ENCODE measurements around the gene LEP. TPM values are rescaled to one million over a fixed set of nuclear protein-coding genes. Genes with fewer than 3 reads are reported as not detected.
"Not testable (repeated sequence)": the region's sequence is repeated elsewhere in the genome, so short reads cannot be mapped to it uniquely, and the experiment has no call there.

Gene LEP
- total and polyA plus RNA-seq, 2 donors from 2014 or later = not detected

DNA sequence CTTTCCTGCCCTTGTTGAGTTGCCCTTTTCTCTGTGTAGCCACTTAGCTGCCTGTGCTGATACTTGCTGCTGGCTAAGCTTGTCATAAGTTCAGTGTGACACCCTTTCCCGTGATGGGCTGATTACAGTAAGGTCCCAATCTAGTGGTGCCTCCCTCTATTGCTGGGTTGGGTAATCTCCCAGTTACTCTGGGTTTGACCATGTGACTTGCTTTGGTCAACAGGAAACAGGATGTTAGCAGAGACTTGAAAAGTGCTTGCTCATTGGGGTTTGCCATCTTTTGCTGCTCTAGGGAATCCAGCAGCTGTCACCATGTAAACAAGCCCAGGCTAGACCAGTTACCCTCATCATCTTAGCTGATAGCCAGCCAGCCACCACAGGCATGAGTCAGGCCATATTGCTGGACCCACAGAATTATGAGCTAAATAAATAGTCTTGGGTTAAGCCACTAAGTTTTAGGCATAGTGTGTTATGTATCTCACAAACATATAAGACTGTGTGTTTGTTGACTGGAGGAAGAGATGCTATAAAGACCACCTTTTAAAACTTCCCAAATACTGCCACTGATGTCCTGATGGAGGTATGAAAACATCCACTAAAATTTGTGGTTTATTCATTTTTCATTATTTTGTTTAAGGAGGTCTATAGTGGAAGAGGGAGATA is 4.0 kb upstream of the LEP start:
- Histone ChIP-seq H3K9me3 (ENCODE audit: control insufficient read depth in 2 of 3, insufficient read depth in 1 of 3, low read length in 3 of 3) (no peaks in the 10 kb centered on the region), H3K9ac (ENCODE audit: low read length in 3 of 3) (no peak overlapping the region), H3K36me3 (ENCODE audit: control insufficient read depth in 2 of 3, insufficient read depth in 3 of 3, low read length in 3 of 3) (no peaks in the 10 kb centered on the region), H3K27ac (ENCODE audit: low read depth in 2 of 2, low read length in 2 of 2) (no peak overlapping the region), H3K4me3 (ENCODE audit: low read length in 3 of 3) (no peak overlapping the region), H3K4me1 (ENCODE audit: control insufficient read depth in 2 of 3, insufficient read depth in 2 of 3, low read depth in 1 of 3, low read length in 3 of 3) (no peaks in the 10 kb centered on the region), H3K27me3 (ENCODE audit: control insufficient read depth, insufficient read depth, low read length) (peaks cover 7% of the 10 kb centered on the region)
- TF ChIP-seq, protein P1, sequence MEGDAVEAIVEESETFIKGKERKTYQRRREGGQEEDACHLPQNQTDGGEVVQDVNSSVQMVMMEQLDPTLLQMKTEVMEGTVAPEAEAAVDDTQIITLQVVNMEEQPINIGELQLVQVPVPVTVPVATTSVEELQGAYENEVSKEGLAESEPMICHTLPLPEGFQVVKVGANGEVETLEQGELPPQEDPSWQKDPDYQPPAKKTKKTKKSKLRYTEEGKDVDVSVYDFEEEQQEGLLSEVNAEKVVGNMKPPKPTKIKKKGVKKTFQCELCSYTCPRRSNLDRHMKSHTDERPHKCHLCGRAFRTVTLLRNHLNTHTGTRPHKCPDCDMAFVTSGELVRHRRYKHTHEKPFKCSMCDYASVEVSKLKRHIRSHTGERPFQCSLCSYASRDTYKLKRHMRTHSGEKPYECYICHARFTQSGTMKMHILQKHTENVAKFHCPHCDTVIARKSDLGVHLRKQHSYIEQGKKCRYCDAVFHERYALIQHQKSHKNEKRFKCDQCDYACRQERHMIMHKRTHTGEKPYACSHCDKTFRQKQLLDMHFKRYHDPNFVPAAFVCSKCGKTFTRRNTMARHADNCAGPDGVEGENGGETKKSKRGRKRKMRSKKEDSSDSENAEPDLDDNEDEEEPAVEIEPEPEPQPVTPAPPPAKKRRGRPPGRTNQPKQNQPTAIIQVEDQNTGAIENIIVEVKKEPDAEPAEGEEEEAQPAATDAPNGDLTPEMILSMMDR (IDR thresholded peaks at IDR 0.05; ENCODE audit: borderline replicate concordance, extremely low read depth, insufficient read depth) = no peak
- intact Hi-C loops (cut with DNase I) = no loop called here
- no peak for FAIRE-seq
- DNase-seq = no peak

DNA sequence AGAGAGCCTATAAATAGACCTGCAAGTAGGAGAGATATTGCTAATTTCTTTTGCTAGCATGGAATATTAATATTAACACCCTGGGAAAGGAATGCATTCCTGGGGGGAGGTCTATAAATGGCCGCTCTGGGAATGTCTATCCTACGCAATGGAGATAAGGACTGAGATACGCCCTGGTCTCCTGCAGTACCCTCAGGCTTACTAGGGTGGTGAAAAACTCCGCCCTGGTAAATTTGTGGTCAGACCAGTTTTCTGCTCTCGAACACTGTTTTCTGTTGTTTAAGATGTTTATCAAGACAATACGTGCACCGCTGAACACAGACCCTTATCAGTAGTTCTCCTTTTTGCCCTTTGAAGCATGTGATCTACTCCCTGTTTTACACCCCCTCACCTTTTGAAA is 1.9 kb upstream of the LEP start:
- intact Hi-C loops (cut with DNase I); H3K27me3 ChIP-seq (ENCODE audit: control insufficient read depth, insufficient read depth, low read length); DNase-seq; H3K27ac ChIP-seq (ENCODE audit: low read depth in 2 of 2, low read length in 2 of 2); H3K4me3 ChIP-seq (ENCODE audit: low read length in 3 of 3); FAIRE-seq; H3K9me3 ChIP-seq (ENCODE audit: control insufficient read depth in 2 of 3, insufficient read depth in 1 of 3, low read length in 3 of 3); H3K36me3 ChIP-seq (ENCODE audit: control insufficient read depth in 2 of 3, insufficient read depth in 3 of 3, low read length in 3 of 3); H3K4me1 ChIP-seq (ENCODE audit: control insufficient read depth in 2 of 3, insufficient read depth in 2 of 3, low read depth in 1 of 3, low read length in 3 of 3); H3K9ac ChIP-seq (ENCODE audit: low read length in 3 of 3): not testable (repeated sequence)

DNA sequence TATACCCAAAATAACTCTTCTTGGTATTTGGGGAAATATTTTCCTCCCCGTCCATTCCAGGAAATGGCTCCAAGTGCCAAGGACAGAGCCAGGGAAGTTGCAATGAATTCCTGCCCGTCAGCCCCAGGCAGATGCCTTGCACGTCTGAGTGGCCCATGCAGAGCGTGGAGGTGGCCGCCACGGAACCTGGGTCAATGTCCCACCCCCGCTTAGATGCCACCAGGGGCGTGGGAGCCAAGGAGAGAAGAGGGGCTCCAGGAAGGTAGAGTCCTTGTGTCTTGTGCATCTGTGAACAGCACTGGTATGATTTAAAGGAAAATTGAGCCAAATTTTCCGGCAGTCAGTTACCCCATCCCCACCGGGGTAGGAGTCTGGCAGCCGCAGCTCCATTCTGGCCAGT is 1.6 kb downstream of the LEP start:
- no peak for DNase-seq
- no peaks in the 10 kb centered on the region for H3K4me1 ChIP-seq (ENCODE audit: control insufficient read depth in 2 of 3, insufficient read depth in 2 of 3, low read depth in 1 of 3, low read length in 3 of 3)
- H3K9ac ChIP-seq (ENCODE audit: low read length in 3 of 3) = no peak overlapping the region
- TF ChIP-seq, protein P1 (IDR thresholded peaks at IDR 0.05; ENCODE audit: borderline replicate concordance, extremely low read depth, insufficient read depth) = no peak
- intact Hi-C loops (cut with DNase I) = no loop called here
- no peak for FAIRE-seq
- no peak overlapping the region for H3K4me3 ChIP-seq (ENCODE audit: low read length in 3 of 3)
- H3K27me3 ChIP-seq (ENCODE audit: control insufficient read depth, insufficient read depth, low read length) = peaks cover 8% of the 10 kb centered on the region
- no peaks in the 10 kb centered on the region for H3K9me3 ChIP-seq (ENCODE audit: control insufficient read depth in 2 of 3, insufficient read depth in 1 of 3, low read length in 3 of 3)
- no peaks in the 10 kb centered on the region for H3K36me3 ChIP-seq (ENCODE audit: control insufficient read depth in 2 of 3, insufficient read depth in 3 of 3, low read length in 3 of 3)
- no peak overlapping the region for H3K27ac ChIP-seq (ENCODE audit: low read depth in 2 of 2, low read length in 2 of 2)

DNA sequence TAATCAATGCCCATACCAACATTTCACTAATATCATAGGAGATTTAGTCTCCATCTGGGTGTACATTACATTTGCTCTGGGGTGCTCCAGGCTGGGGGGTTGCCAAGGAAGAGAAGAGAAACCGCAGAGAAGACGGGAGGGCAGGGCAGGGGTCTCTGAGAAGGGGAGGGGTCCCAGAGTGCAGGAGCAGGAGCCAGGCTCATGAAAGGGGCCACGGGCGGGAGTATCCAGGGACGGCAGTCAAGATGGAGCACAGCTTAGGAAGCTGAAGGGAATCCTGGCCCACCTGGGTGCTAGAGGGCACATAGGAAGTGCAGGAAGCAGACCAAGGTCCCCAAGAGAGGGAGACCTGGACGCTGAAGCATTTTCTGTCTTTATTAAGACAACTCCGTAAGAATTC is 2.2 kb downstream of the LEP start:
- intact Hi-C loops (cut with DNase I) = no loop called here
- no peaks in the 10 kb centered on the region for H3K9me3 ChIP-seq (ENCODE audit: control insufficient read depth in 2 of 3, insufficient read depth in 1 of 3, low read length in 3 of 3)
- no peak for FAIRE-seq
- no peak for DNase-seq
- no peak overlapping the region for H3K27ac ChIP-seq (ENCODE audit: low read depth in 2 of 2, low read length in 2 of 2)
- no peak overlapping the region for H3K9ac ChIP-seq (ENCODE audit: low read length in 3 of 3)
- peaks cover 8% of the 10 kb centered on the region for H3K27me3 ChIP-seq (ENCODE audit: control insufficient read depth, insufficient read depth, low read length)
- TF ChIP-seq, protein P1 (IDR thresholded peaks at IDR 0.05; ENCODE audit: borderline replicate concordance, extremely low read depth, insufficient read depth) = no peak
- H3K4me3 ChIP-seq (ENCODE audit: low read length in 3 of 3) = no peak overlapping the region
- no peaks in the 10 kb centered on the region for H3K4me1 ChIP-seq (ENCODE audit: control insufficient read depth in 2 of 3, insufficient read depth in 2 of 3, low read depth in 1 of 3, low read length in 3 of 3)
- no peaks in the 10 kb centered on the region for H3K36me3 ChIP-seq (ENCODE audit: control insufficient read depth in 2 of 3, insufficient read depth in 3 of 3, low read length in 3 of 3)
